Kidney tubule cell (primary cell): ENCODE results near the gene MRPL49.

Source experiments
- DNase-seq: peaks from one replicate; pipeline ENCODE4 v3.0.0-alpha.2; 2018; ENCODE audit warnings: low spot score

Gene MRPL49

DNA sequence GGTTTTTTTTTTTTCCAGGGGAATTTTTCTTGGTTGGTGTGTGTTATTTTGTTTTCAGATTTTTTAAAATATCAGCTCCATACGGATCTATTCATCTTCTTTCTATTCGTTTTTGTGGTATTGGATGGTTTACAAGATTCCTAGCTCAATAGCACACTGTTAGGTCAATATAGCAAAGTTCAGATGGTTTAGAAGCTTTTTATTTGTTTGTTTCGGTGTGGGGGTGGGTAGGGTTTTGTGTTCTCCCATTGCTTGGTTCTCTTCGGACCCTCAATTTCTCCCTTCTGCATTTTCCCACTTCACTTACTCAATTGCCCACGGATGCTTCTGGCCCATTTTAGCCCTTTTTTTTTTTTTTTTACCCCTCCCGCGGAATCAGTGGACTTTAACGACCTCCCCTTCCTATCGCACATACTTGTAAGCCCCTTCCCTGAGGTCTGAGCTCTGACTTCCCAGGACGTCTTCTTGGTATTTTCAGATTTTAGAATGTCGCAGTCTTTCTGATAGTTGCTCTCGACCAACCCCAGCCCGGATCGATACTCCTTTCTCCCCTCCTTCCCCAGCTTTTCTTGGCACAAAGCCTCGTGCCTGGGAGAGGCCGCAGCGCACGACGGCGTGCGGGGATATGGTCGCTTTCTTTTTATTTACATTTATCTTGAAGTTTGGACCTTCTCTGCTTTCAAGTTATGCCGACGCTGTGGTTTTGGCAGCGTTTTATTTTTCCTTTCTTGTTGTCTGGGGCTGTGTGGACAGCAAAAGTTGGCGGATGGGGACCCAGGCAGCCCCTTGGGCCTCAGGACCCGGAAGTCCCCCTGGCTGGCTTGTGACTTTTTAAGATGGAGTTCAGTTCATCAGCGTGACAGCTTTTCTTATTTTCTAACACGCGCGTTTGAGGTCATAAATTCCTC is 43.5 kb downstream of the MRPL49 start:
- DNase-seq: no peak

DNA sequence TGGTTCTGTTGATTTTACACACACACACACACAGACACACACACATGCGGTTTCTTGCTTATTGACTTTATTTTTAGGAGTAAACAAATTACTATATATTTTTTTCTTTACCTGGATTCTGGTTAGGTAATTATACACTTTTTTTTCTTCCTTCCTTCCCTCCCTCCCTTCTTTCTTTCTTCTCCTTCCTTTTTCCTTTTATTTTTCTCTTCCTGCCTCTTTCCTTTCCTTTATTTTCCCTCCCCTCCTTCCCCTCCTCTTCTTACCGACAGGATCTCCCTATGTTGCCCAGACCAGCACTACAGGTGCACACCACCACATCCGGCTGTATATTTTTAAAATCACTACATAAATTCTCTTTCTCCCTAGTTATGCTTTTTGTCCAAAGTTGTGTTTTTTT is 44.8 kb downstream of the MRPL49 start:
- no peak for DNase-seq

GRCh38 chr11:65167656-65168055 is 45.5 kb downstream of the MRPL49 start:
- no peak for DNase-seq

DNA sequence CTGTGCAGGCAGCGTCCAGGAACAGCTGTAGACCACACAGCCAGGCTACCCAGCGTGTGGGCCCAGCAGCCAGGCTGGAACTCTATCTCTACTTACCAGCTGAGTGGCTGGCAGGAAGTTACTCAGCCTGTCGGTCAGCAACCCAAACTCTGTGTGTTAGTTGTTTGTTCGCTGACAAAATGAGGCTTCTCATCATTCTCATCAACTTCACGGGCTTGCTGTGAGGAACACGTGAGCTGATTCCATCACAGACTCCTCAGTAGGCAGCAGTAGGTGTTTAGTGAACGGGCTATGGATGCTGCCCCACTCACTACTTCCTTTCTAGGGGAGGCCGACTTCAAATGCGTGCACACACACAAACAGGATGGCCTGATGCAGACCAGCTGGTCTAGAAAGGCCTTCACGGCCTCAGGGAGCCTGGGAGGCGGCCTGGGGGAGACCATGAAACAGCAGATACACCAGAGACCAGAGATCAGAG is 47.1 kb downstream of the MRPL49 start:
- peak; percentile 18 for DNase-seq

DNA sequence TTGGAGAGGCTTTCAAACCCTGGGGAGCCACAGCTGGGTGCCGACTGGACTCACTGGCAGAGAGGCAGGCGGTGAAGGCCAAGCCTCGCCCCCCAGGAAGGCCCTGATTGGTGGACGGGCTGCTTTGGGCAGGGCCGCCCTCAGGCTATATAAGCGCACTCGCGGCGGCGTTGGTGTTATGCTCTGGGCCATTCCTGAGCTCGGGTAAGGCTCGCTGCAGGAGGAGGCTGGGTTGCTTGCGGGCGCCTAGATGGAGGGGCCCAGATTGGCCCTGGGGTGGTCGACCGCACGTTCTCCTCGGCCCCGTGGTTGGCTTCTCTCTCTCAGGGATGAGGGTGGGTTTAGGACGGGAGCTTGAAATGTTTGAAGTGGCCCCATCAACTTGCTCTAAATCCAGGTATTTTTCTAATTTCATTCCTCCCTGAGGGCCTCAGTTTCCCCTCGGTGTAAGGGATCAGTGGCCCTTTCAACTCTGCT is 48.0 kb downstream of the MRPL49 start, which contains the start of gene SPDYC:
Gene SPDYC (plus strand): TSS at position 176 of the 477 bp plus-strand sequence. CDS start 1,125 bp downstream, outside the sequence.
- DNase-seq: no peak

DNA sequence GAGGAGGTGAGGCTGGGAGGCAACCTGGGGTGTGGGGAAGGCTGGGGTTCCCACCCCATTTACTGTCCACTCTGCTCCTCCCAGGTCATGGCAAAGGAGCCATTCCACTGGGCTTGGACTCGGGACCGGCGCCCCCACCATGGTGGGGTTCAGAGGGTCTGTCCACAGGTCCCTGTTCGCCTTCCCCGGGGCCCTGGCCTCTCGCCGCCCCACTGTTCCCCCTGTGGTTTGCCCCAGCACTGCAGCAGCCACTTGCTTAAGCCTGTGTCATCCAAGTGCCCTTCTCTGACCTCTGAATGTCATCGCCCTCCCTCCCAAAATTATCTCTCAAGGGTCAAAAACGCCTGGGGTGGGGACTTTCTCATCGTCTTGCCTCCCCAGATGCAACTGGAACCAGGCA is 50.5 kb downstream of the MRPL49 start:
- no peak for DNase-seq

GRCh38 chr11:65174571-65175010 is 52.5 kb downstream of the MRPL49 start:
- peak; percentile 6 for DNase-seq
